HG02970 (cell line): ENCODE results near the gene RING1.

Source experiments
- ATAC-seq: cut with Tn5 transposase; IDR thresholded peaks from one replicate; pipeline ENCODE4 v1.9.1; 2021; ENCODE audit warnings: mild to moderate bottlenecking, moderate library complexity, moderate number of reproducible peaks; ENCODE audit not compliant: unreplicated experiment, low FRiP score

RING1 gene

DNA sequence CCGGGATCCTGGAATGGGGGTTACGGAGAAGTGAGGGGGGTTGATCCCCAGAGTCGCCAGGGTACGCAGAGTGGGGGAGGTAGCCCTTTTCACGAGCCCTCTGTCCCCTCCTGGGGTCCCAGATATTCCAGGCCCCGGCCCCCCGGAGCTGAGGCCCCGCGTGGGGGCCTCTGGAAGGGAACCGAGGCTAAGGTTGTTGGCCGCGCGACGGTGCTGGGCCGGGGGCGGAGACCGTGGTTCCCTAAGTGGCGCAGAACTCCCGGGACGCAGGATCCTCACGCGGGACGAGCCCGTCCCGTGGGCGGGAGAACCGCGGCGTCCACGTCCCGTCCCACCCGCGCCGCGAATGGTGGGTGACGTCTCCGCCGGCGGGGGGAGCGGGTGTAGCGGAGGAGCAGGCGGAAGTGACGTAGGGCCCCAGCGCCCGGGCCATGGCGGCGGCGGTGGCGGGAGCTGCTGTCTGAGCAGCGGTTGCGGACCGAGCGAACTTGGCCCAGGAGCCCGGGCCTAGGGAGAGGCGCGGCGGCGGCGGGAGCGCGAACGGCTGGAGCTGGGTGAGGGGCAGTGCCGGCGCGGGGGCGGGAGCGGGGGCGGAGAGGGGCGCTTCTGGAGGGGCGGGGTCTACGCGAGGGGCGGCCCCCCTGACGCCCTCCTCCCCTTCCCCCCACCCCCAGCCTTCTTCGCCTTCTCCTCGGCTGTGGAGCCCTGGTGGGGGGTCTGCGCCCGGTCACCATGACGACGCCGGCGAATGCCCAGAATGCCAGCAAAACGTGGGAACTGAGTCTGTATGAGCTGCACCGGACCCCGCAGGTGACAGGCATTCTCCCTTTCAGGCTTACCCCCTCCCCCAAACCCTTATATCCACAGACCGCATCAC is at the start of gene RING1:
Gene RING1 (plus strand): TSS at position 410 of the 877 bp plus-strand sequence. CDS start 323 bp downstream, at position 733.
- peak; percentile 51 for ATAC-seq

DNA sequence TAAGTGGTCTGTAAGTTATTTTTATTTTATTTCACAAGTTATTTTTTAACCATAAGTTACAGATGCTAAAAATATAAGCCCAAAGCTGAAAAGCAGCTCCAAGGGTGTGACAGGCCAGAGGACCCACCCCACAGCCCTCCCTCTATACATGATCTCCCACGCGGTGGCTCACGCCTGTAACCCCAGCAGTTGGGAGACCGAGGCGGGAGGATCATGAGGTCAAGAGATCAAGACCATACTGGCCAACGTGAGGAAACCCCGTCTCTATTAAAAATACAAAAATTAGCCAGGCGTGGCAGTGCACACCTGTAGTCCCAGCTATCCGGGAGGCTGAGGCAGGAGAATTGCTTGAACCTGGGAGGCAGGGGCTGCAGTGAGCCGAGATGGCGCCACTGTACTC is 48.2 kb upstream of the RING1 start:
- ATAC-seq = no peak

DNA sequence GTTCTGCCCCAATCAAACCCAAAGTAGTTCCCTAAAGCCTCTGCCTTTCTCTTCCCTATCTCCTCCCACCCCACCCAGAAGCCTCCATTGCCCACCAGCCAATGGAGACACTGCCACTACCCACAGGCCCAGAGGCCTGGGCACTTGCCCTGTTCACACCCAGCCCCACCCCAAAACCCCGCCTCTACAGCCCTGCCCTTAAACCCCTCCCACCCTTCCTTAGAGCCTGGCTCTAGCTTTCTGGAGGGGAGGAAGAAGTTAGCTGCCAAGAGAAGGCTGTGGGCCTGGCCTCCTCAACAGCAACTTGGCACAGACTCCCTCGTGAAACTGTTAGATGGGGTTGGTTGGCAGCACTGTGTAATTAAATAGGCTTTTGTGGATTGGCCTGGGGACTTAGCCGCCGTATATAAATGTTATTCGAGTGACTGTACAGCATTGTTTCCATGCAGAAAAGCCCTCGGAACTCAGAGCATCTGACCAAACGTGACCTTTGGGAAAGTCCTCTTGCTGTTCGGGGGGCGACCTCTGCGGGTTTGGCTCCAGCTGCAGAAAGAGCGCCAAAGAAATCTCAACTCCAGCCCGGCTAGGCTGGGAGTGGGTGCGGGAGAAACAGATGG is 47.5 kb upstream of the RING1 start:
- no peak for ATAC-seq

GRCh38 chr6:33161354-33162331 is 46.7 kb upstream of the RING1 start:
- no peak for ATAC-seq

DNA sequence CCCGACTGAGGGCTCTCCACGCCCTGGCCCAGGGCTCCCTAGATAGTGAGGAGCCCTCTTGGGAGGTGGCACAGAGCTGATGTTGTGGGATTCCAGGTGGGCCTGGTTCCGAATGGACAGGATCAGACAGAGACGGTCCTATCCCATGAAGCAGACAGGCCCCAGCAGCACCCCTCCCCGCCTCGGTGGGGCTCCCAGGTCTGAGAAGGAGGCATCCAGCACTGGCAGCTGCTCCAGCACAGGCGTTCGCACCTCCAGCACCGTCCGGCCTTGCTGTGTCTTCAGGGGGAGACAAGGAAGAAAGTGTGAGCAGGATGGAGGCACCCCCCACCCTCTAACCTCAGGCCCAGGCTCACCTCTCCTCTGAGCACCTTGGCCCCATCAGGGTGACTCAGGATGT is 44.8 kb upstream of the RING1 start:
- no peak for ATAC-seq

DNA sequence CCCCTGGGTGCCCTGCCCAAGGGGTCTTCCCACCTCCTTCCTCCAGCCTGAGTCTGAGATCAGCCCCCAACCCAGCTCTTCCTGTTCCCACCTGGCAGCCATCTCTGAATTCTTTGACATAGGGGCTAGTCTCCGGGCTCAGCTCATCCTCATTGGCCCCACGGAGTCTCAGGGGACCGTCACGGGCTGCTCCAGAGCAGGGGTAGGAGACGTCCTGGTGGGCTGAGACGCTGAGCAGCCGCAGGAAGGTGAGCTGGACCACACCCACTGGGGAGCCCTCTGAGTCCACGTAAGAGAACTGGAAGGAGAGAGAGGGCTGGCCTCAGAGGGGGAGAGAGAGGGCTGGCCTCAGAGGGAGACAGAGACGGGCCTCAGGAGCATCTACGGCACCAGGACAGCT is 44.1 kb upstream of the RING1 start:
- no peak for ATAC-seq

GRCh38 chr6:33164665-33165373 is 43.5 kb upstream of the RING1 start:
- ATAC-seq = no peak

DNA sequence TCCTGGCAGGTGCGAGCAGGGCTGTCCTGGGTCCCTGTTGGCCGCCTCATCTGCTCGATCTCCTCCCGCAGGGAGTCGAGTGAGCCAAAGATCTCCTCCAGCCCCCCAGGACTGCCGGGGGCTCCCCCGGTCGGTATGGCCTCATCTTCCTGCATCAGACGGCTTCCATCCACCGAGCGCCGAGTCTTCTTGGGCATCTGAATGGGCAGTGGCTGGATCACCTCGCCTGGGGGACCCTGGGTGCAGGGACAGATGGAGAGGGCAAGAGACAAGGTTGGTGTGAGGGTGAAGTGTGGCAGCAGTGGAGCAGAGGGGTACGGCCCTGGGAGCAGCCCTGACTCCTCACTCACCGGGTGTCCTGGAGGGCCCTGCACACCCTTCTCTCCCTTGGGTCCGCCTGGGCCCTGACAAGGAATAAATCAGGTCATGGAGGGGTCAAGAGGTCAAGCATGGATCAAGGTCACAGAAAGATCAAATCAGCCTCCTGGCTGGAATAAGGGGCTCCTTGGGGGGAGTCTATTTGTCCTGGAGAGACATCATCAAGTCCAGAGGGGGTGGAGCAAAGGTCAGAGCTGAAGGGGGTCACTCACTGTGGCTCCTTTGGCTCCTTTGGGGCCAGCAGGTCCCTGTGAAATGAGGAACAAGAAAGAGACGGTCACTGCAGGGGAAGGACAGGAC is 42.6 kb upstream of the RING1 start:
- no peak for ATAC-seq

- ATAC-seq = no peak
Measured at GRCh38 chr6:33166363-33166762, 41.9 kb upstream of the RING1 start.

GRCh38 chr6:33166811-33167210 is 41.5 kb upstream of the RING1 start:
- no peak for ATAC-seq

DNA sequence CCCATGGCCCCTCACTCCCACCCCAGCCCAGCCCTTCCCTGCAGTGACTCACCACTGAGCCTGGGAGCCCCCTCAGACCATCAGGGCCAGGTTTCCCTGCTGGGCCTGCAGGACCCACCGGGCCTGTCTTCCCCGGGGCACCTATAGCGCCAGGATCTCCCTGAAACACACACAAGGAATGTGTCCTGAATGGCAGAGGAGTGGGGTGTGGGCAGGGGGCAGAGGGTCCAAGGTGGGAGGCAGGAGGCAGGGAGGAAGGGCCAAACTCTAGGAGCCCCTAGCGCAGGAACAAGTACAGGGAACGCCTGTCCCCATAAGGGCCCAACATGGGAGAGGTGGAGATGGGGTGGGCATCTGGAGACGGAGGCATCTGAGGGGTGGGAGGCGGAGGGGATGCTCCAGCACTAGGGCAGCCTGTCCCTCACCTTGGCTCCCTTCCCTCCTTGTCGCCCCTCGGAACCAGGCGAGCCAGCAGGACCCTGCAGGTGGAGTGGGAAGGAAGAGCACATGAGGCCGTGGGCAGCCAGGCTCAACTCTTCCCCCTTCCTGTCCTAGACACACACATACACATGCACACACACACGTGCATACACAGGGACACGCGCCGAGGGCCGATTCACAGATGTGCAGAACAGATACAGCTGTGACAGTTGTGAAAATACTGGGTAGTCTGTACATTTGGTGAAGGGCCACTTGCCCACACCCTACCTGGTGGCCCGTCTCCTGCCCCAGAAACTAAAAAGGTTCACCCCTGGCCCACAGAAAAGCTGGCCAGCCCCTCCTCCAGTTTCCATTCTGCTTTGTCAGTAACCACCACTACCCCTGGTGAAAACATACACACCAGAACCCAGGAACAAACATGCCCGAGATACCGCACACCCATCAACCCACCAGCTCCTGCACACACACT is 40.7 kb upstream of the RING1 start:
- ATAC-seq = no peak

DNA sequence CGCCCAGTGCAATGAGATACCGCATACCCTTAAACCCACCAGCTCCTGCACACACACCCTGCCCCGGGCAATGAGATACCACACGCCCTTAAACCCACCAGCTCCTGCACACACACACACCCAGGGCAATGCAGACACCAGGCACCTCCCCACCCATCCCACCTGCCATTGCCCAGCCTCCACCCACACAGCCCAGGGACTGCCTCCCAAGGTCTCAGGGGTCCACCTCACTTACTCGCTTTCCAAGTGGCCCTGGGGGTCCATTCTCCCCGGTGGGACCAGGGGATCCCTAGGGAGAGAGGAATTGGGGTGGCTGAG is 40.1 kb upstream of the RING1 start:
- no peak for ATAC-seq

- no peak for ATAC-seq
Measured at GRCh38 chr6:33168639-33169038, 39.7 kb upstream of the RING1 start.

DNA sequence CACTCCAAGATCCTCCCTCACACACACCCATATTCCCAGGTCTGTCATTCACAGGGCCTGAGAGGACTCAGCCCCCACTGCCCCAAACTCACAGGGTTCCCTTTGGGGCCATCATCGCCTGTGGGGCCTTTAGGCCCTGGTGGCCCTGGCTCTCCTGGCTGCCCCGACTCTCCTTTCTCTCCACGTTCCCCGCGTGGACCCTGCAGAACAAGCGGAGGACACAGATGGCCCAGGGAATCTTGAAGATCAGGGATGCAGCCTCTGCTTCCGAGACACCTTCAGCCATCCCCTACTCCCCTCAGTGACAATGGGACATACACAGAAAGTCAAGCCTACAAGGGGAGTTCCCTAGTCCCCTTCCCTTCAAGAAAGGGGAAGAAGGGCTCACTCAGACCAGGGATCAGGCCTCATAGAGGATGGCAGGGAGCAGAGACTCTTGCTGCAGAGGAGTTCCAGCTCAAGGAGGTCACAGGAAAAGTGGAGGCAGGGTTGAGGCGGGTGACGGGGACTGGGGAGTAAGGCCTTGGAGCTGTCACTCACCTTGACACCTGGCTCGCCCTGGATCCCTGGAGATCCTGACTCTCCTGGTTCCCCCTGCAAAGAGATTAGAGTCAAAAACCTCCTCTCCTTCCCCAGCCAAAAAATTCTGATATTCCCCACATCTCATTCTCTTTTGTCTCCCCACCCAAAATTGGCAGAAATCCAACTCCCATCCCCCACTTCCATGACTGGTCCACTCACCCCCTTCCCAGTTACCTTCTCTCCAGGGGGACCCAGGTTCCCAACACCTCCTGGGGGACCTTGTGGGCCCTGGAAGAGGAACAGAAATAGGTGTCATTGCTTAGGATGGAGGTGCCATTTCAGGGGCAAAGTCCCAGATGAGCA is 38.8 kb upstream of the RING1 start:
- ATAC-seq = no peak

DNA sequence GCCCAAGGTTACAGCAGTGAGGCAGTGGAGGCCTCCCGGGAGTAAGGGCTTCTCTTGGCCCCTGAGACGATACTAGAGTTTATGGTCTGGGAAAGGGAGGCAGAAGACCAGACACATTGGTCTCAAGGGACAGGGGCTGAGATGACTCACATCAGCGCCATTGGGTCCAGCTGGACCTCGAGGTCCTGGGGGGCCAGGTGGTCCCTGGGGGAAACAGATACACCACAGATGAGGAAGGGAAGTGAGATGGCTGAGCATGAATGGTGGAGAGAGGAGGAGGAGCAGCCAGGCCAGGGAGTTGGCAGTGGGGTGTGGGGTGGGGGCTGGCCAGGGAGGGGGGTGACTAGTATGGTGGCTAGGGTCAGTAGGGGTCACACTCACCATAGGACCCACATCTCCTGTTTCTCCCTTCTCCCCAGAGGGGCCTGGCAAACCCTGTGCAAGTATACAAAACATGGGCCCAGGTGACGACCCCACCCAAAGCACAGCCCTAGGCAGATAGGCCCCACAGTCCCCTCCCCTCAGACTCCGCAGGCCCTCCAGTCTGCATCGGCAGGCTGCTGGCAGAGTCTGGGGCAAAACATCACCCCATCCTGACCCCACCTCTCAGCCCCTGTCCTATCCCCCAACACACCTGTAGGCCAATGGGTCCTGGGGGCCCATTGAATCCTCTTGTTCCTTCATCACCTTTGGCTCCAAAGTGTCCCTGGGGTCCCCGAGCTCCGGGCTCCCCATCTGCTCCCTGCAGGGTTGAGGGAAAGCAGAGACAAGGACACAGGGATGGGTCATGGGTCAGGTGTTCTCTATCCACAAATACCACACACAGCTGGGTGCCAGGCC is 37.9 kb upstream of the RING1 start:
- ATAC-seq = no peak

GRCh38 chr6:33171016-33171879 is 37.1 kb upstream of the RING1 start:
- no peak for ATAC-seq
